Measurements from ENCODE around the gene TRAF3IP1.

The TRAF3IP1 gene

GRCh38 chr2:238287737-238288649 lies 32.3 kb upstream of the TRAF3IP1 start, which contains the start of gene PER2:
Gene PER2, minus strand, starts transcription at chr2:238288610. Its CDS starts 10,674 bp downstream, at chr2:238277936.
- DNase-seq (ENCODE audit: low read depth, low spot score) = no peak

DNA sequence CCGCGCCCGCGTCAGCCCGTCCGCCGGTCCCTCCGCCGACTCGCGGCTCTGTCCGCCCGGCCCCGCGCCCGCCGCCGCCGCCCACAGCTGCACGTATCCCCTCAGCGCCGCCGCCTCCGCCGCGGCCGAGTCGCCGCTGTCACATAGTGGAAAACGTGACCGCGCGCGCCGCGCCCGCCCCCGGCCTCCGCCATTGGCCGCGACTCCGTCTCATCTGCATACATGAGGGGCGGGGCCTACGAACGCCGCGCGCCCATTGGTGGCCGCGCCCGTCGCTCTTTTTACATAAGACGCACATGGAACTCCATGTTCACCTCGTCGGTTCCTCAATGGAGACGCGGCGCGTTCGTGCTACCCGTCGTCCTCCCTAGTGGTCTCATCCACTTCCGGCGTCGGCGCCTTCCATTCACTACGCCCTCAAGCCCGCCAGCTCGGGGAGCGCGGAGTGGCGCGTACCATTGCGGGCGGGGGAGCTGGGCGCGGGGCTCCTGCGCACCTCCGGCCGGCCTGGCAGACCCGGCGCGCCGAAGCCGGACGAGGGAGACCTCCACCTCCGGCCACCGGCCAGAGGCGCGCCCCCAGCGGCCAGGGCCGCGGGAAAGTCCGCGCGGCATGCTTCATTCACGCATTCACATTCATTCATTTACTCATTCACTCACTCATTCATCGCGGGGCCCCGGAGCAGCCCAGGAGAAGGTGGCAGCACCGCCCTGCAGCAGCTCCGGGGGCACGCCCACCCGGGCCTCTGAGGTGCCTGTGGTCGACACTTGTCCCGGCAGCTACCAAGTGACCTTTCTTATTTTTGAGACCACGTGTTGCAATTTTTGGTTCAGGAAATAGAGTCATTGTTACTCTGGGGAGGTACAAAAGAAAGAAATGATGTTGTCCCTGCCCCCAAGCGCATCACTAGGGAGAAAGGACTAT lies 31.4 kb upstream of the TRAF3IP1 start:
- DNase-seq (ENCODE audit: low read depth, low spot score) = peak; percentile 95

DNA sequence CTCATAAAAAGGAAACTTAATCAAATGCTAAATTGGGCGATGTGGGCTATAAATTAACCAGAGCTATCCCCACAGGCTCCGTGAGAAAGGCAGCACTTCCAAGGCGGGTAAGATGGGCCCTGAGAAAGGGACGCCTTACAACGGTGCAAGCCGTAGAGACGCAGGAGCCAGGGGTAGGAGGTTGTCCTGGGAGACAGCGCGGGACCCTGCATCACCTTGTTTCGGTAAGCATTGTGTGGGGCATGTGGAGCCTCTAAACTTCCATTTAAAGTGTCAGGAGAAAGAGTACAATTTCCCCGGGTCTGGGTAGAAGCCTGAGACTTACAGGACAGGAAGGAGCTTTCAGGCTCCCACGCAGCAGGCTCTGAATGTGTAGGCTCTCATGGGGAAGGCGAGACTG lies 30.7 kb upstream of the TRAF3IP1 start:
- DNase-seq (ENCODE audit: low read depth, low spot score) = no peak

GRCh38 chr2:238290091-238290509 lies 30.2 kb upstream of the TRAF3IP1 start:
- no peak for DNase-seq (ENCODE audit: low read depth, low spot score)

DNA sequence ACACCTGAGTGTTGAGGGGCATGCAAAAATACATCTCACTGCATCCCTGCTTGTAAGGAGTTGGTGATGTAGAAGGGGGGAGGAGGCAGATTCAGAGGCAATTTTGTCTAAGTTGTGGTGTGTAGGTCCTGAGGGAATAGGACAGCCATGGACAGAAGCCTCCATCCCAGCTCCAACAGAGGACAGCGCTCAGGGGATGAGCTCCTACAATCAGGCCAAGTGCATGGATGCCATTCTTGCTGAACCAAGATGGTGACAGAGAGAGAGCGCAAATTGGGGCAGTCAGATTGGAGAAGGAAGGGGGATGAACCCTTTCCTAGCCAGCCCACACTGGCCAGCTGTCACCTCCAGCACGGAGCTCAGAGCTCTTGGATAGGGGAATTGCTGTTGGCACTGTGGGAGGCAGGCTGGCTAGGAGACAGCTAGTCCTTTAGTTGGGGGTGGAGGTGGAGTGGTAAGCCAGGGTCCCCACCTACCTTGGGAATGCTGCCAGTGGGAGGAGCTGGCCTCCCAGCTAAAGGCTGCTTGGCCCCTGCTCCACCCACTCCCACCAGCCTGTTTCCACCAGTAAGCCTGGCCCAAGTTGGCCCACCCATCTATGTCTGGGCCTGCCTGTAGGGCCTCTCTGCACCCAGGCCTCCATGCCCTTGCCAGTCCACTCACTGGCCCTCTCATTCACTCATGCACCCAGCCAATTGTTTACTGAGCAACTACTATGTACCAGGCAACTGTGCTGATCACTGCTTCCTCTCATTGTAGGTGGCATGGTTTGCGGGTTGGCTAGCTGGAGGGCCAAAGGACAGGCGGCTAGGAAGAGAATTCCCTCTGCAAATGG lies 29.4 kb upstream of the TRAF3IP1 start:
- DNase-seq (ENCODE audit: low read depth, low spot score) = no peak

DNA sequence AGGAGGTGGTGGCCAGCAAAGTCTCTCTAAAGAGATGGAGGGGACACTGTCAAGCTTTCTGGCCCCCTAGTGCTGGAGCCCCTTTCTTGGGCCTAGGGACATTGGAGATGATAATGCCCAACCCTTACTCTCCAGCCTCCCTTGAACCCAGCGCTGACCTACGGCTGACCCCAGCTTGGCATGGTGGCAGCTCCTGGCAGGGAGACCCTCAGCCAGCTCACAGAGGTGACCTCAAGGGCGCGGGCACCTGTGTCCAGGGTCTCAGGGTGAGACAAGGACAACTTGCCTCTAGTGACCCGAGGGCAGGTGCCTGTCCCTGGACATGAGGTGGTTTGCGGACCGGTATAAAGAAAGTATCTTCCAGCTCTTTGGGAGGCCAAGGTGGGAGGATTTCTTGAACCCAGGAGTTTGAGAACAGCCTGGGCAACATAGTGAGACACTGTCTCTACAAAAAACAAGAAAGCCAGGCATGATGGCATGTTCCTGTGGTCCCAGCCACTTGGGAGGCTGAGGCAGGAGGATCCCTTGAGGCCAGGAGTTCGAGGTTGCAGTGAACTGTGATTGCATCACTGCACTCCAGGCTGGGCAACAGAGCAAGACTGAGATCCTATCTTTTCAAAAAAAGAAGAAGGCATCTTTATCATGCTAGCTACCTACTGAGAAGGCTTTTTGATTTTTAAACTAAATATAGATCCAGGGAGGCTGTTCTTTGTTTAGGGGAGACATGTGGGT lies 28.6 kb upstream of the TRAF3IP1 start:
- no peak for DNase-seq (ENCODE audit: low read depth, low spot score)

- DNase-seq (ENCODE audit: low read depth, low spot score) = no peak
Observed at GRCh38 chr2:238294046-238294392, 26.3 kb upstream of the TRAF3IP1 start.

DNA sequence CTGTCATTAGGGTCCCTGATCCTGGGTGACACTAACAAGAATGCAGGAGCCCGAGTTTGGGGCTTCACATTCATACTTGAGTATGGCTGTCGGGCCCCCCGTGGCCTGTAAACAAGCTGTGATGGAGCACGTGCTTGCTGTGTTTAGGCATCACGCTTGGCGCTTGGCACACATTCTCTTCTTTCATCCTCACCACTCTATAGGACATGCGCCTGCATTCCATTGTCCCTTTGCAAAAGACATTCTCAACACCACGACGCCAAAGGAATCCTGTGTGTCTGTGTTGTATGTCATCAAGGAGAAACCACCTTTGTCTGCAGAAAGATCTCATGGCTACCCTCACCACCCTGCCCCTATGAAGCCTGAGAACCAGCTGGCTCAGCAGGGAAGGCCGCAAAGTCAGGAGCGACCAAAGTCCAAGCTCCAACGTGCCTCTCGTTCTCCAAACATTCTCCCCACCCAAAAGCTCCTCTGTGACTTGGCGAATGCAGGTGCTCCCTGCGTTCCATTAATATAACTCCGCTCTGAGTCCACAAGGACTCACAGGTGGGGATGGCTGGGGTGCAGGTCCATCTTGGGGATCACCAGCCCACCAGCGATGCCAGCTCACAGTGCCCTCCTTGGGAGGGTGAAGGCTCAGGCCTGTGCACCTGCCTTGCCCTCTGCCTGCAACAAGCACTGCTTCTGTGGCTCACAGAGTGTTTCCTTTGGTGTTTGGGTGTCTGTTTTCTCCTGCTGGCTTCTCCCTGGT lies 25.8 kb upstream of the TRAF3IP1 start:
- no peak for DNase-seq (ENCODE audit: low read depth, low spot score)

GRCh38 chr2:238295144-238296112 lies 24.9 kb upstream of the TRAF3IP1 start:
- DNase-seq (ENCODE audit: low read depth, low spot score) = no peak

- DNase-seq (ENCODE audit: low read depth, low spot score) = no peak
Observed at GRCh38 chr2:238296638-238297457, 23.5 kb upstream of the TRAF3IP1 start.

- DNase-seq (ENCODE audit: low read depth, low spot score) = no peak
Observed at GRCh38 chr2:238299803-238300202, 20.5 kb upstream of the TRAF3IP1 start.

DNA sequence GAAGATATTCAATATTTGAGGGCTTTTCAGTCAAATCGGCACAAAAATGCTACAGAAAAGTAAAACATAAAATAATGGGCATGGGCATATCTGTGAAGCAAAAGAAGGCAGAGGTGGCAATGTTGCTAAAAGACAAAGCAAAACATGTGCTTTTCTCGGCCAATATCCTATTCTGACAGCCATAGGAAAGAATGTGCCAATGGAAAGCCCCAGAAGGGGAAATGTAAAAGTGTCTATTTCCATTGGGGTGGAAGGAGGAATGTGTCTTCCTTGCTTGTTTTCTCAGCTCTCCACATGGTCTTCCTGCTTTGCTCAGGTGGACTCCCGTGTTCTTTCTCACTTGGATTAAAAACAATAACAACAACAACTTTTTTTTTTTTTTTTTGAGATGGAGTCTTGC lies 18.2 kb upstream of the TRAF3IP1 start:
- no peak for DNase-seq (ENCODE audit: low read depth, low spot score)

DNA sequence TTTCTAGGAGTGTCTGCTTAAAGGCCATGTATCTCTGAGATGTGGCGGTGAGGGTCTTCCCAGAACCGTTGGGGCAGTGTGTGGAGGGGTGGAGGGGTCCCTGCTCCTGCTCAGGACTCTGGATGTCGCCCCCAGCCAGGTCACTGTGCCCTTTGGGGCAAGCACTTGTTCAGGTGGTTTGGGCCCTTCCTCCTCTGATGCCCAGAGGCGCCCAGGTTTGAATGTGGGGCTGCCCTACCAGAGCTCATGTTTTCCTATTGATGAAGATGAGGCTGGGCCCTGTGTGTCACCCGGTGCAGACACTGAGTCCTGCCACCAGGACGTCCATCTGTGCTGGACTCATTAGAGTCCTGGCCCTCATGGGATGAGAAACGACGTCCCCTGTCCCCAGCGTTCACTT lies 17.6 kb upstream of the TRAF3IP1 start:
- no peak for DNase-seq (ENCODE audit: low read depth, low spot score)

DNA sequence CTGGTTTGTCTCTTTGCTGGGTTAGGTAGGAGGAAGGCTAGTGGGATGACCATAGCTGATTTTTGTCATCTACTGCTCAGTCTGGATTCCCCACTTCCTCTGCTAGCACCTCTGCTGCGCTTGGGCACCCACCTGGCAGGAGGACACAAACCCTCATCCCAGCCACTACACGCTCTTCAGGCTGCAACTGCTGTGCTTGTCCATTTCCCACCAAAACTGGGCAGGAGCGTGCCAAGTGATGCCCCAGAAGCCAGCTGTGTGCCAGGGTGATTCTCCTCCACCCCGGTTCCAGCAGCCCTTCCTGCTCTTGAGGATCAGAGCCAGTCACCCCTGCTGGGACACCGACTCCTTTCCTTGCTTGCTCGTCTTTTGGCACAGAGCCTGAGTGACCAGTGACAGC lies 16.2 kb upstream of the TRAF3IP1 start:
- DNase-seq (ENCODE audit: low read depth, low spot score) = no peak

GRCh38 chr2:238305092-238305862 lies 15.0 kb upstream of the TRAF3IP1 start:
- DNase-seq (ENCODE audit: low read depth, low spot score) = no peak

DNA sequence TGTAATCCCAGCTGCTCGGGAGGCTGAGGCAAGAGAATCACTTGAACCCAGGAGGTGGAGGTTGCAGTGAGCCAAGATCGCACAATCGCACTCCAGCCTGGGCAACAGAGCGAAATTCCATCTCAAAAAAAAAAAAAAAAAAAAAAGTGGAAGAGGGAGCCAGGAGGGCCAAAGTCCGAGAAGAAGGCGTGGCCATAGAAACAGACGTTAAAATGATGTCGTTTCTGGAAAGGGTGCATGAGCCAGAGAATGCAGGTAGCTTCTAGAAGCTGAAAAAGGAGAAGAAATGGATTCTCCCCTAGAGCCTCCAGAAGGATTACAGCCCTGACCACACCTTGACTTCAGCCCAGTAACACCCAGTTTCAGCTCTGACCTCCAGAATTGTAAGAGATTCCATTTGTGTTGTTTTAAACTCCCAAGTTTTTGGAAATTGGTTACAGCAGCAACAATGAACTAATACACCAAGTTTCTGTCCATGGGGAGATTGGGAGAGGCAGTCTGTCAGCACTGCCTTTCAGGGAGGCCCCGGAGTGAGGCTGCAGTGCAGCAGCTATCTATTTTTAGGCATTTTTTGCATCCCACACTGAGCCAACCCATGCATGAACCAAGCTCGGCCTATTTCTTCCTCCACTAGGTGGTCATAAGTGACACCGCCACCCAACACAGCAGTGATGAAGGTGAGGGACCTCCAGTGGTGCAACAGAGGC lies 14.2 kb upstream of the TRAF3IP1 start:
- no peak for DNase-seq (ENCODE audit: low read depth, low spot score)

- no peak for DNase-seq (ENCODE audit: low read depth, low spot score)
Observed at GRCh38 chr2:238306672-238306998, 13.7 kb upstream of the TRAF3IP1 start.

Data from smooth muscle cell of the brain vasculature (primary cell).